Smooth muscle cell (in vitro differentiated cells): Measurements from ENCODE around the gene SCAF4. TPM values are rescaled to one million over a fixed set of nuclear protein-coding genes. Genes with fewer than 3 reads are reported as not detected.
A peak's percentile ranks its signal among the peaks of the same experiment; 100 is the strongest.

ENCODE experiments used
- DNase-seq: peaks from one replicate; lab custom pipeline; 2025; ENCODE audit not compliant: unreplicated experiment; lab: John Stamatoyannopoulos, UW
- H2AFZ ChIP-seq: fragments of 200-600 bp; sonication (generic); 2 replicates; pipeline ENCODE4 v1.6.0; 2016; ENCODE audit warnings: antibody characterized with exemption, low read depth, mild to moderate bottlenecking
- H3F3A ChIP-seq: fragments of 200-600 bp; sonication (generic); 2 replicates; pipeline ENCODE4 v1.6.0; 2017; ENCODE audit warnings: antibody characterized with exemption, low read depth
- H3K27ac ChIP-seq: fragments of 200-600 bp; sonication (generic); 2 replicates; pipeline ENCODE4 v1.5.1; 2016; ENCODE audit warnings: low read depth, mild to moderate bottlenecking
- H3K27me3 ChIP-seq: fragments of 200-600 bp; sonication (generic); 2 replicates; pipeline ENCODE4 v1.6.1; 2016; ENCODE audit warnings: low read depth, mild to moderate bottlenecking
- H3K36me3 ChIP-seq: fragments of 200-600 bp; sonication (generic); 2 replicates; pipeline ENCODE4 v1.5.1; 2016; ENCODE audit warnings: low read depth
- H3K4me1 ChIP-seq: fragments of 200-600 bp; sonication (generic); 2 replicates; pipeline ENCODE4 v1.5.1; 2016; ENCODE audit warnings: low read depth
- H3K4me2 ChIP-seq: fragments of 200-600 bp; sonication (generic); 2 replicates; pipeline ENCODE4 v1.6.0; 2016; ENCODE audit warnings: mild to moderate bottlenecking
- H3K4me3 ChIP-seq: fragments of 200-600 bp; sonication (generic); 2 replicates; pipeline ENCODE4 v1.5.1; 2016; ENCODE audit warnings: mild to moderate bottlenecking
- H3K79me2 ChIP-seq: fragments of 200-600 bp; sonication (generic); 2 replicates; pipeline ENCODE4 v1.6.0; 2016; ENCODE audit warnings: low read depth, mild to moderate bottlenecking
- H3K9ac ChIP-seq: fragments of 200-600 bp; sonication (generic); 2 replicates; pipeline ENCODE4 v1.6.0; 2016; ENCODE audit warnings: low read depth
- H3K9me3 ChIP-seq: fragments of 200-600 bp; sonication (generic); replicated peaks from 2 replicates; pipeline ENCODE4 v1.5.1; 2016; ENCODE audit warnings: low read depth
- H4K20me1 ChIP-seq: fragments of 200-600 bp; sonication (generic); 2 replicates; pipeline ENCODE4 v1.6.0; 2016; ENCODE audit warnings: low read depth
- WGBS: methylation state at CpG from one replicate; pipeline ENCODE4 v1.1.7; 2016; ENCODE audit warnings: low lambda C conversion rate; 5-methylcytosine and 5-hydroxymethylcytosine counted together
- polyA plus RNA-seq: library from polyadenylated mRNA; unstranded; fragments of >200 nt; fragmentation: Nextera tagmentation; extraction: Ambion mirVana; gene quantifications from 2 replicates; pipeline ENCODE4 v1.2.1, GENCODE V29; 2016
- total RNA-seq: library from RNA; depleted of rRNA; stranded (reverse); fragments of >200 nt; gene quantifications from 2 replicates; pipeline ENCODE4 v1.2.3, GENCODE V29; 2014
- TF ChIP-seq, protein P1 (sequence below): fragments of 200-600 bp; sonication (generic); IDR thresholded peaks from 2 replicates; pipeline ENCODE4 v1.5.1; 2017; ENCODE audit warnings: borderline replicate concordance, mild to moderate bottlenecking, antibody characterized with exemption; ENCODE audit not compliant: insufficient read depth, poor library complexity, severe bottlenecking

Gene SCAF4
- total and polyA plus RNA-seq, 2 experiments from 2014 or later, result 8.7 to 21.8 TPM

DNA sequence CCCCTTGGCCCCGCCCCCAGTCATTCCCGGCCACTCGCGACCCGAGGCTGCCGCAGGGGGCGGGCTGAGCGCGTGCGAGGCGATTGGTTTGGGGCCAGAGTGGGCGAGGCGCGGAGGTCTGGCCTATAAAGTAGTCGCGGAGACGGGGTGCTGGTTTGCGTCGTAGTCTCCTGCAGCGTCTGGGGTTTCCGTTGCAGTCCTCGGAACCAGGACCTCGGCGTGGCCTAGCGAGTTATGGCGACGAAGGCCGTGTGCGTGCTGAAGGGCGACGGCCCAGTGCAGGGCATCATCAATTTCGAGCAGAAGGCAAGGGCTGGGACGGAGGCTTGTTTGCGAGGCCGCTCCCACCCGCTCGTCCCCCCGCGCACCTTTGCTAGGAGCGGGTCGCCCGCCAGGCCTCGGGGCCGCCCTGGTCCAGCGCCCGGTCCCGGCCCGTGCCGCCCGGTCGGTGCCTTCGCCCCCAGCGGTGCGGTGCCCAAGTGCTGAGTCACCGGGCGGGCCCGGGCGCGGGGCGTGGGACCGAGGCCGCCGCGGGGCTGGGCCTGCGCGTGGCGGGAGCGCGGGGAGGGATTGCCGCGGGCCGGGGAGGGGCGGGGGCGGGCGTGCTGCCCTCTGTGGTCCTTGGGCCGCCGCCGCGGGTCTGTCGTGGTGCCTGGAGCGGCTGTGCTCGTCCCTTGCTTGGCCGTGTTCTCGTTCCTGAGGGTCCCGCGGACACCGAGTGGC is 72.2 kb downstream of the SCAF4 start, which contains the start of gene SOD1:
Gene SOD1 (plus strand): TSS at position 158 of the 723 bp plus-strand sequence. CDS start 77 bp downstream, at position 235.
- no peaks in the 10 kb centered on the region for H3K36me3 ChIP-seq
- TF ChIP-seq, protein P1, sequence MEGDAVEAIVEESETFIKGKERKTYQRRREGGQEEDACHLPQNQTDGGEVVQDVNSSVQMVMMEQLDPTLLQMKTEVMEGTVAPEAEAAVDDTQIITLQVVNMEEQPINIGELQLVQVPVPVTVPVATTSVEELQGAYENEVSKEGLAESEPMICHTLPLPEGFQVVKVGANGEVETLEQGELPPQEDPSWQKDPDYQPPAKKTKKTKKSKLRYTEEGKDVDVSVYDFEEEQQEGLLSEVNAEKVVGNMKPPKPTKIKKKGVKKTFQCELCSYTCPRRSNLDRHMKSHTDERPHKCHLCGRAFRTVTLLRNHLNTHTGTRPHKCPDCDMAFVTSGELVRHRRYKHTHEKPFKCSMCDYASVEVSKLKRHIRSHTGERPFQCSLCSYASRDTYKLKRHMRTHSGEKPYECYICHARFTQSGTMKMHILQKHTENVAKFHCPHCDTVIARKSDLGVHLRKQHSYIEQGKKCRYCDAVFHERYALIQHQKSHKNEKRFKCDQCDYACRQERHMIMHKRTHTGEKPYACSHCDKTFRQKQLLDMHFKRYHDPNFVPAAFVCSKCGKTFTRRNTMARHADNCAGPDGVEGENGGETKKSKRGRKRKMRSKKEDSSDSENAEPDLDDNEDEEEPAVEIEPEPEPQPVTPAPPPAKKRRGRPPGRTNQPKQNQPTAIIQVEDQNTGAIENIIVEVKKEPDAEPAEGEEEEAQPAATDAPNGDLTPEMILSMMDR, result peak; percentile 4

DNA sequence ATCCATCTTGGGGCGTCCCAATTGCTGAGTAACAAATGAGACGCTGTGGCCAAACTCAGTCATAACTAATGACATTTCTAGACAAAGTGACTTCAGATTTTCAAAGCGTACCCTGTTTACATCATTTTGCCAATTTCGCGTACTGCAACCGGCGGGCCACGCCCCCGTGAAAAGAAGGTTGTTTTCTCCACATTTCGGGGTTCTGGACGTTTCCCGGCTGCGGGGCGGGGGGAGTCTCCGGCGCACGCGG is 72.7 kb downstream of the SCAF4 start:
- H3K27ac ChIP-seq, result peak overlapping the region; percentile 90
- H3K9me3 ChIP-seq, result no peaks in the 10 kb centered on the region
- 2% methylated on average over 18 of the region's 18 CpGs for WGBS
- peaks cover 11% of the 10 kb centered on the region for H3K4me1 ChIP-seq
- H3K4me3 ChIP-seq, result peak overlapping the region; percentile 84
- peaks cover 42% of the 10 kb centered on the region for H3K79me2 ChIP-seq
- DNase-seq, result no peak
- H3K27me3 ChIP-seq, result no peaks in the 10 kb centered on the region
- TF ChIP-seq, protein P1, result no peak
- H3F3A ChIP-seq, result no peaks in the 10 kb centered on the region
- no peaks in the 10 kb centered on the region for H3K36me3 ChIP-seq
- H3K9ac ChIP-seq, result no peak overlapping the region
- peak overlapping the region; percentile 95 for H2AFZ ChIP-seq
- H4K20me1 ChIP-seq, result peaks cover 41% of the 10 kb centered on the region
- peak overlapping the region; percentile 97 for H3K4me2 ChIP-seq

More for the DNA sequence above, 72.2 kb downstream of the SCAF4 start, which contains the start of gene SOD1:
- H3K4me2 ChIP-seq, result peak within 1 kb of the TSS; percentile 97
- peak within 1 kb of the TSS; percentile 84 for H3K4me3 ChIP-seq
- H3K9ac ChIP-seq, result peak within 1 kb of the TSS; percentile 92
- WGBS, result under 1% methylated on average over 44 of the region's 87 CpGs
- no peaks in the 10 kb centered on the region for H3K27me3 ChIP-seq
- peak within 1 kb of the TSS; percentile 90 for H3K27ac ChIP-seq
- peaks cover 42% of the 10 kb centered on the region for H4K20me1 ChIP-seq
- peak within 1 kb of the TSS; percentile 95 for H2AFZ ChIP-seq
- peaks cover 46% of the 10 kb centered on the region for H3K79me2 ChIP-seq
- no peaks in the 10 kb centered on the region for H3K9me3 ChIP-seq
- no peaks in the 10 kb centered on the region for H3F3A ChIP-seq
- peaks cover 11% of the 10 kb centered on the region for H3K4me1 ChIP-seq
- DNase-seq, result peak; percentile 79

DNA sequence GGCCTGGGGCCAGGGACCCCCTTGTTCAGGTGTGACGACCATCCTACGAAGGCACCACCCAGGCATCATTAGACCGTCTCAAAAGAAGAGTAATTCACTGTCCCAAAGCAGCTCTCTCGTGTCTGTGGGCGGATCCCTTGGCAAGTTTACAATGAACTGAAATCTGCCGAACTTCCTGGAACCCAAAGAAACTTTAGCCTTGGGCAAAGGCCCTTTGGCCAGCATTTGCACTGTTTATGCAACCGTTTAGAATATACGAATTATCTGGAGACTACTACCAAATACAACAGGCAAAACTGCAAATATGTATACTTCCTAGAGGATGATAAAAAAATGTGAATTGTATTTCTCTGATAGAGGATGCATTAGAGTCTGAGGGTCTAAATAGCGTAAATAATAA is 73.9 kb downstream of the SCAF4 start:
- H3K9ac ChIP-seq, result no peak overlapping the region
- H3F3A ChIP-seq, result no peaks in the 10 kb centered on the region
- no peaks in the 10 kb centered on the region for H3K9me3 ChIP-seq
- H3K27ac ChIP-seq, result no peak overlapping the region
- peaks cover 11% of the 10 kb centered on the region for H3K4me1 ChIP-seq
- H2AFZ ChIP-seq, result no peak overlapping the region
- H3K27me3 ChIP-seq, result no peaks in the 10 kb centered on the region
- 94% methylated on average over 9 of the region's 9 CpGs for WGBS
- H3K4me2 ChIP-seq, result no peak overlapping the region
- TF ChIP-seq, protein P1, result no peak
- no peaks in the 10 kb centered on the region for H3K36me3 ChIP-seq
- DNase-seq, result no peak
- H3K4me3 ChIP-seq, result no peak overlapping the region
- H3K79me2 ChIP-seq, result peaks cover 31% of the 10 kb centered on the region
- peaks cover 29% of the 10 kb centered on the region for H4K20me1 ChIP-seq
